Measurements from ENCODE around the gene UBE2V1. TPM values are rescaled to one million over a fixed set of nuclear protein-coding genes. Genes with fewer than 3 reads are reported as not detected.

The UBE2V1 gene
- total and polyA plus RNA-seq, 2 of the 13 experiments (the other 11 are each of a cell fraction or from before 2014, with no cell fraction given), result 81.3 to 132 TPM

DNA sequence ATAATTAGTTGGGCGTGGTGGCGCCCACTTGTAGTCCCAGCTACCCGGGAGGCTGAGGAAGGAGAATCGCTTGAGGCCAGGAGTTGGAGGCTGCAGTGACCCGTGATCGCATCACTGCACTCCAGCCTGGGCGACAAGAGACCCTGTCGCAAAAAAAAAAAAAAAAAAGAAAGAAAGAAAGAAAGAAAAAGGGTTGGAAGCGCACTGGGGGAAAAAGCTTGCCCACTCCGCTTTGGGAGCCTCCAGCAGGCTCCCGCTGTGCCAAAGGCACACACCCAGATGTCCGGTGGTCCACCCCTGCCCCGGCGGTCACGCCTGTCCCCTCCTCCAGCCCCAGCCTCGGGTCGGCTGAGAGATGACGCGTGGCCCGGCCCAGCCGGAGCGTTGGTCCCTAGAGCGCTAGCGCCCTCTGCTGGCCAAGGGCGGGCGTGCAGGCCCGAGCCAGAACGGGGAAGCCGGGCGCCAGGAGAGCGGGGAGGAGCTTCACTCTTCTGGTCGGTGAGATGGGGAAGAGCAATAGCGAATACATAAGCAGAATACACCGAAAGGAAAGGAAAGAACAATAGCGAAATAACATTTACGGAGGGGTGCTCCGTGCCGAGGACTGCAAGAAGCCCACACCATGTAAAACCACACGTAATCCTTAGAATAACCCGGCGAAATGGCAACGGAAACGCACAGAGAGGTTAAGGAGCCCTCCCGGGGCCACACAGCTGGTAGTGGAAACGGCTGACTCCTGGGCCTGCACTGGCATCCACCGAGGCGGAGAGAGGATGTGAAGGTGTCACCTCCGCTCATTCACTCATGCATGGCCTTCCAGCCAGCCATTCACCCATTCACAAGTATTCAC lies 41.7 kb downstream of the UBE2V1 start (continued):
- TF ChIP-seq ZNF7 (CRISPR knock-in tag; IDR thresholded peaks at IDR 0.05) (no peak), ZHX2 (IDR thresholded peaks at IDR 0.05; ENCODE audit: low read depth) (no peak), ZHX2 (CRISPR knock-in tag; IDR thresholded peaks at IDR 0.05; ENCODE audit: borderline replicate concordance) (no peak), CBX2 (IDR thresholded peaks at IDR 0.05; ENCODE audit: low read depth, low read length) (no peak), CBX2 (CRISPR knock-in tag; IDR thresholded peaks at IDR 0.05; ENCODE audit: low read depth) (peak; percentile 92; the same call in 1 of the 2 replicates), ZNF607 (CRISPR knock-in tag; IDR thresholded peaks at IDR 0.05; ENCODE audit: borderline replicate concordance) (peak; percentile 37; the same call in 1 of the 2 replicates), ZNF83 (CRISPR knock-in tag; IDR thresholded peaks at IDR 0.05; ENCODE audit: borderline replicate concordance) (peak; percentile 26; the same call in 1 of the 2 replicates), EZH2 (conservative IDR thresholded peaks at IDR 0.05; ENCODE audit: low read depth, low read length) (0 out of 2 replicates have a peak, but pooled peaks have one; percentile 44), HES4 (CRISPR knock-in tag; IDR thresholded peaks at IDR 0.05; ENCODE audit: borderline replicate concordance) (peak; percentile 50; the same call in 1 of the 2 replicates), MAFK (conservative IDR thresholded peaks at IDR 0.05 in 1 of 2, IDR thresholded peaks at IDR 0.05 in 1 of 2; ENCODE audit: low read length in 2 of 2) (no peak), PCBP1 (IDR thresholded peaks at IDR 0.05; ENCODE audit: borderline replicate concordance, low read depth, low read length) (peak; percentile 52; the same call in 1 of the 2 replicates), POGZ (CRISPR knock-in tag; IDR thresholded peaks at IDR 0.05) (peak; percentile 77), ZNF264 (CRISPR knock-in tag; IDR thresholded peaks at IDR 0.05) (0 out of 2 replicates have a peak, but pooled peaks have one; percentile 48), AGO2 (optimal IDR thresholded peaks at IDR 0.05; ENCODE audit: low read depth, low read length) (no peak), JUNB (CRISPR knock-in tag; IDR thresholded peaks at IDR 0.05; ENCODE audit: borderline replicate concordance) (peak; percentile 45; the same call in 1 of the 2 replicates), SP5 (CRISPR knock-in tag; IDR thresholded peaks at IDR 0.05; ENCODE audit: borderline replicate concordance, low read depth) (peak; percentile 62; the same call in 1 of the 2 replicates)
- TF ChIP-seq, protein P1, sequence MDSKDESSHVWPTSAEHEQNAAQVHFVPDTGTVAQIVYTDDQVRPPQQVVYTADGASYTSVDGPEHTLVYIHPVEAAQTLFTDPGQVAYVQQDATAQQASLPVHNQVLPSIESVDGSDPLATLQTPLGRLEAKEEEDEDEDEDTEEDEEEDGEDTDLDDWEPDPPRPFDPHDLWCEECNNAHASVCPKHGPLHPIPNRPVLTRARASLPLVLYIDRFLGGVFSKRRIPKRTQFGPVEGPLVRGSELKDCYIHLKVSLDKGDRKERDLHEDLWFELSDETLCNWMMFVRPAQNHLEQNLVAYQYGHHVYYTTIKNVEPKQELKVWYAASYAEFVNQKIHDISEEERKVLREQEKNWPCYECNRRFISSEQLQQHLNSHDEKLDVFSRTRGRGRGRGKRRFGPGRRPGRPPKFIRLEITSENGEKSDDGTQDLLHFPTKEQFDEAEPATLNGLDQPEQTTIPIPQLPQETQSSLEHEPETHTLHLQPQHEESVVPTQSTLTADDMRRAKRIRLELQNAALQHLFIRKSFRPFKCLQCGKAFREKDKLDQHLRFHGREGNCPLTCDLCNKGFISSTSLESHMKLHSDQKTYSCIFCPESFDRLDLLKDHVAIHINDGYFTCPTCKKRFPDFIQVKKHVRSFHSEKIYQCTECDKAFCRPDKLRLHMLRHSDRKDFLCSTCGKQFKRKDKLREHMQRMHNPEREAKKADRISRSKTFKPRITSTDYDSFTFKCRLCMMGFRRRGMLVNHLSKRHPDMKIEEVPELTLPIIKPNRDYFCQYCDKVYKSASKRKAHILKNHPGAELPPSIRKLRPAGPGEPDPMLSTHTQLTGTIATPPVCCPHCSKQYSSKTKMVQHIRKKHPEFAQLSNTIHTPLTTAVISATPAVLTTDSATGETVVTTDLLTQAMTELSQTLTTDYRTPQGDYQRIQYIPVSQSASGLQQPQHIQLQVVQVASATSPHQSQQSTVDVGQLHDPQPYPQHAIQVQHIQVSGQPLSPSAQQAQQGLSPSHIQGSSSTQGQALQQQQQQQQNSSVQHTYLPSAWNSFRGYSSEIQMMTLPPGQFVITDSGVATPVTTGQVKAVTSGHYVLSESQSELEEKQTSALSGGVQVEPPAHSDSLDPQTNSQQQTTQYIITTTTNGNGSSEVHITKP (CRISPR knock-in tag; IDR thresholded peaks at IDR 0.05; ENCODE audit: low read depth), result peak; percentile 85; the same call in 1 of the 2 replicates
- TF ChIP-seq, protein P2, sequence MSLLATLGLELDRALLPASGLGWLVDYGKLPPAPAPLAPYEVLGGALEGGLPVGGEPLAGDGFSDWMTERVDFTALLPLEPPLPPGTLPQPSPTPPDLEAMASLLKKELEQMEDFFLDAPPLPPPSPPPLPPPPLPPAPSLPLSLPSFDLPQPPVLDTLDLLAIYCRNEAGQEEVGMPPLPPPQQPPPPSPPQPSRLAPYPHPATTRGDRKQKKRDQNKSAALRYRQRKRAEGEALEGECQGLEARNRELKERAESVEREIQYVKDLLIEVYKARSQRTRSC (CRISPR knock-in tag; IDR thresholded peaks at IDR 0.05; ENCODE audit: low read depth), result no peak
